Smooth muscle cell (in vitro differentiated cells): ENCODE data around the gene ZNF460. TPM values are rescaled to one million over a fixed set of nuclear protein-coding genes. Genes with fewer than 3 reads are reported as not detected.

Source experiments
- DNase-seq: peaks from one replicate; lab custom pipeline; 2025; ENCODE audit not compliant: unreplicated experiment; lab: John Stamatoyannopoulos, UW
- H2AFZ ChIP-seq: fragments of 200-600 bp; sonication (generic); 2 replicates; pipeline ENCODE4 v1.6.0; 2016; ENCODE audit warnings: antibody characterized with exemption, low read depth, mild to moderate bottlenecking
- H3F3A ChIP-seq: fragments of 200-600 bp; sonication (generic); 2 replicates; pipeline ENCODE4 v1.6.0; 2017; ENCODE audit warnings: antibody characterized with exemption, low read depth
- H3K27ac ChIP-seq: fragments of 200-600 bp; sonication (generic); 2 replicates; pipeline ENCODE4 v1.5.1; 2016; ENCODE audit warnings: low read depth, mild to moderate bottlenecking
- H3K27me3 ChIP-seq: fragments of 200-600 bp; sonication (generic); 2 replicates; pipeline ENCODE4 v1.6.1; 2016; ENCODE audit warnings: low read depth, mild to moderate bottlenecking
- H3K36me3 ChIP-seq: fragments of 200-600 bp; sonication (generic); 2 replicates; pipeline ENCODE4 v1.5.1; 2016; ENCODE audit warnings: low read depth
- H3K4me1 ChIP-seq: fragments of 200-600 bp; sonication (generic); 2 replicates; pipeline ENCODE4 v1.5.1; 2016; ENCODE audit warnings: low read depth
- H3K4me2 ChIP-seq: fragments of 200-600 bp; sonication (generic); 2 replicates; pipeline ENCODE4 v1.6.0; 2016; ENCODE audit warnings: mild to moderate bottlenecking
- H3K4me3 ChIP-seq: fragments of 200-600 bp; sonication (generic); 2 replicates; pipeline ENCODE4 v1.5.1; 2016; ENCODE audit warnings: mild to moderate bottlenecking
- H3K79me2 ChIP-seq: fragments of 200-600 bp; sonication (generic); 2 replicates; pipeline ENCODE4 v1.6.0; 2016; ENCODE audit warnings: low read depth, mild to moderate bottlenecking
- H3K9ac ChIP-seq: fragments of 200-600 bp; sonication (generic); 2 replicates; pipeline ENCODE4 v1.6.0; 2016; ENCODE audit warnings: low read depth
- H3K9me3 ChIP-seq: fragments of 200-600 bp; sonication (generic); replicated peaks from 2 replicates; pipeline ENCODE4 v1.5.1; 2016; ENCODE audit warnings: low read depth
- H4K20me1 ChIP-seq: fragments of 200-600 bp; sonication (generic); 2 replicates; pipeline ENCODE4 v1.6.0; 2016; ENCODE audit warnings: low read depth
- CTCF ChIP-seq: fragments of 200-600 bp; sonication (generic); IDR thresholded peaks from 2 replicates; pipeline ENCODE4 v1.5.1; 2017; ENCODE audit warnings: borderline replicate concordance, mild to moderate bottlenecking, antibody characterized with exemption; ENCODE audit not compliant: insufficient read depth, poor library complexity, severe bottlenecking
- WGBS: methylation state at CpG from one replicate; pipeline ENCODE4 v1.1.7; 2016; ENCODE audit warnings: low lambda C conversion rate; 5-methylcytosine and 5-hydroxymethylcytosine counted together
- polyA plus RNA-seq: library from polyadenylated mRNA; unstranded; fragments of >200 nt; fragmentation: Nextera tagmentation; extraction: Ambion mirVana; gene quantifications from 2 replicates; pipeline ENCODE4 v1.2.1, GENCODE V29; 2016
- total RNA-seq: library from RNA; depleted of rRNA; stranded (reverse); fragments of >200 nt; gene quantifications from 2 replicates; pipeline ENCODE4 v1.2.3, GENCODE V29; 2014

Gene ZNF460
- total and polyA plus RNA-seq, 2 experiments from 2014 or later, result 1.7 to 85.2 TPM

GRCh38 chr19:57342582-57342981 is 62.3 kb downstream of the ZNF460 start:
- H3K27ac ChIP-seq, result no peak overlapping the region
- WGBS, result 78% methylated on average over 6 of the region's 6 CpGs
- H3K79me2 ChIP-seq, result no peaks in the 10 kb centered on the region
- no peak for TF ChIP-seq CTCF
- peaks cover 12% of the 10 kb centered on the region for H3K27me3 ChIP-seq
- H4K20me1 ChIP-seq, result no peaks in the 10 kb centered on the region
- DNase-seq, result no peak
- H3F3A ChIP-seq, result no peaks in the 10 kb centered on the region
- no peak overlapping the region for H2AFZ ChIP-seq
- H3K9ac ChIP-seq, result no peak overlapping the region
- H3K9me3 ChIP-seq, result no peaks in the 10 kb centered on the region
- H3K36me3 ChIP-seq, result no peaks in the 10 kb centered on the region
- no peak overlapping the region for H3K4me2 ChIP-seq
- no peaks in the 10 kb centered on the region for H3K4me1 ChIP-seq
- H3K4me3 ChIP-seq, result no peak overlapping the region

Other genes starting within 250 kb of the ZNF460 start
- not detected in 2 replicates for gene USP29, start 160.5 kb upstream of the ZNF460 start, total RNA-seq
- not detected in 2 replicates for gene USP29, start 160.5 kb upstream of the ZNF460 start, polyA plus RNA-seq
- gene ZIM3, start 135.3 kb upstream of the ZNF460 start, total RNA-seq, result not detected in 2 replicates
- gene ZIM3, start 135.3 kb upstream of the ZNF460 start, polyA plus RNA-seq, result not detected in 2 replicates
- gene DUXA, start 113.0 kb upstream of the ZNF460 start, total RNA-seq, result not detected in 2 replicates
- gene DUXA, start 113.0 kb upstream of the ZNF460 start, polyA plus RNA-seq, result not detected in 2 replicates
- gene ZNF264, start 89.0 kb upstream of the ZNF460 start, total RNA-seq, result 21.6 and 26.0 TPM in 2 replicates
- gene ZNF264, start 89.0 kb upstream of the ZNF460 start, polyA plus RNA-seq, result 3.5 and 6.8 TPM in 2 replicates
- 1.7 and 2.8 TPM in 2 replicates for gene AURKC, start 49.5 kb upstream of the ZNF460 start, total RNA-seq
- 0.27 and 2.2 TPM in 2 replicates for gene AURKC, start 49.5 kb upstream of the ZNF460 start, polyA plus RNA-seq
- 28.9 and 33.4 TPM in 2 replicates for gene ZNF805, start 39.9 kb upstream of the ZNF460 start, total RNA-seq
- 3.4 and 5.6 TPM in 2 replicates for gene ZNF805, start 39.9 kb upstream of the ZNF460 start, polyA plus RNA-seq
- gene ZNF543, start 40.0 kb downstream of the ZNF460 start, total RNA-seq, result 5.1 and 7.5 TPM in 2 replicates
- 1.1 and 1.4 TPM in 2 replicates for gene ZNF543, start 40.0 kb downstream of the ZNF460 start, polyA plus RNA-seq
- 6.8 and 9.6 TPM in 2 replicates for gene ZNF304, start 70.8 kb downstream of the ZNF460 start, total RNA-seq
- 3.5 and 3.9 TPM in 2 replicates for gene ZNF304, start 70.8 kb downstream of the ZNF460 start, polyA plus RNA-seq
- gene TRAPPC2B, start 83.1 kb downstream of the ZNF460 start, total RNA-seq, result 25.4 and 34.4 TPM in 2 replicates
- gene TRAPPC2B, start 83.1 kb downstream of the ZNF460 start, polyA plus RNA-seq, result 36.3 and 42.6 TPM in 2 replicates
- gene ZNF547, start 83.1 kb downstream of the ZNF460 start, total RNA-seq, result 4.0 and 4.9 TPM in 2 replicates
- 0.71 and 2.5 TPM in 2 replicates for gene ZNF547, start 83.1 kb downstream of the ZNF460 start, polyA plus RNA-seq
- 26.9 and 27.3 TPM in 2 replicates for gene ZNF548, start 109.4 kb downstream of the ZNF460 start, total RNA-seq
- gene ZNF548, start 109.4 kb downstream of the ZNF460 start, polyA plus RNA-seq, result 12.3 and 13.1 TPM in 2 replicates
- 4.3 and 7.0 TPM in 2 replicates for gene ZNF17, start 130.7 kb downstream of the ZNF460 start, total RNA-seq
- gene ZNF17, start 130.7 kb downstream of the ZNF460 start, polyA plus RNA-seq, result 0.95 and 3.1 TPM in 2 replicates
- gene ZNF749, start 154.8 kb downstream of the ZNF460 start, total RNA-seq, result 4.0 and 9.4 TPM in 2 replicates
- 1.6 and 3.1 TPM in 2 replicates for gene ZNF749, start 154.8 kb downstream of the ZNF460 start, polyA plus RNA-seq
- gene VN1R1, start 176.7 kb downstream of the ZNF460 start, total RNA-seq, result 0.45 and 0.67 TPM in 2 replicates
- 0.50 TPM in 1 of 2 replicates, not detected in the other for gene VN1R1, start 176.7 kb downstream of the ZNF460 start, polyA plus RNA-seq
- gene ZNF772, start 197.1 kb downstream of the ZNF460 start, total RNA-seq, result 8.2 and 11.2 TPM in 2 replicates
- 1.4 and 2.1 TPM in 2 replicates for gene ZNF772, start 197.1 kb downstream of the ZNF460 start, polyA plus RNA-seq
- 11.5 and 20.5 TPM in 2 replicates for gene ZNF419, start 207.3 kb downstream of the ZNF460 start, total RNA-seq
- gene ZNF419, start 207.3 kb downstream of the ZNF460 start, polyA plus RNA-seq, result 9.4 and 9.8 TPM in 2 replicates
- gene ZNF773, start 219.5 kb downstream of the ZNF460 start, total RNA-seq, result 7.9 and 17.2 TPM in 2 replicates
- 7.3 and 9.6 TPM in 2 replicates for gene ZNF773, start 219.5 kb downstream of the ZNF460 start, polyA plus RNA-seq
- gene ZNF549, start 246.9 kb downstream of the ZNF460 start, total RNA-seq, result 7.0 TPM in 2 replicates
- gene ZNF549, start 246.9 kb downstream of the ZNF460 start, polyA plus RNA-seq, result 4.4 and 4.7 TPM in 2 replicates